Hepatocyte (in vitro differentiated cells): Measurements from ENCODE around the gene ONECUT3. TPM values are rescaled to one million over a fixed set of nuclear protein-coding genes. Genes with fewer than 3 reads are reported as not detected.

Source experiments
- DNase-seq: peaks from one replicate; pipeline ENCODE4 v3.0.0-alpha.2; 2016; ENCODE audit warnings: low spot score
- H2AFZ ChIP-seq: fragments of 200-600 bp; sonication (generic); 2 replicates; pipeline ENCODE4 v1.6.0; 2016; ENCODE audit warnings: antibody characterized with exemption, mild to moderate bottlenecking
- H3K27ac ChIP-seq: fragments of 200-600 bp; sonication (generic); 2 replicates; pipeline ENCODE4 v1.5.1; 2016; ENCODE audit warnings: mild to moderate bottlenecking
- H3K27me3 ChIP-seq: fragments of 200-600 bp; sonication (generic); 2 replicates; pipeline ENCODE4 v1.6.1; 2016
- H3K36me3 ChIP-seq: fragments of 200-600 bp; sonication (generic); replicated peaks from 2 replicates; pipeline ENCODE4 v1.5.1; 2016; ENCODE audit warnings: low read depth; ENCODE audit not compliant: insufficient read depth
- H3K4me1 ChIP-seq: fragments of 200-600 bp; sonication (generic); 2 replicates; pipeline ENCODE4 v1.5.1; 2016; ENCODE audit warnings: mild to moderate bottlenecking, moderate library complexity; ENCODE audit not compliant: insufficient read depth
- H3K4me2 ChIP-seq: fragments of 200-600 bp; sonication (generic); 2 replicates; pipeline ENCODE4 v1.6.0; 2016
- H3K4me3 ChIP-seq: fragments of 200-600 bp; sonication (generic); 2 replicates; pipeline ENCODE4 v1.5.1; 2016; ENCODE audit warnings: mild to moderate bottlenecking
- H3K79me2 ChIP-seq: fragments of 200-600 bp; sonication (generic); 2 replicates; pipeline ENCODE4 v1.6.0; 2017; ENCODE audit warnings: mild to moderate bottlenecking
- H3K9me2 ChIP-seq: fragments of 200-600 bp; sonication (generic); replicated peaks from 2 replicates; pipeline ENCODE4 v1.6.0; 2017; ENCODE audit warnings: mild to moderate bottlenecking; ENCODE audit not compliant: insufficient read depth
- H3K9me3 ChIP-seq: fragments of 200-600 bp; sonication (generic); 2 replicates; pipeline ENCODE4 v1.5.1; 2016; ENCODE audit warnings: low read depth, mild to moderate bottlenecking
- H4K20me1 ChIP-seq: fragments of 200-600 bp; sonication (generic); 2 replicates; pipeline ENCODE4 v1.6.0; 2016; ENCODE audit warnings: mild to moderate bottlenecking; ENCODE audit not compliant: insufficient read depth, poor library complexity, severe bottlenecking
- EZH2 ChIP-seq: fragments of 200-600 bp; sonication (generic); IDR thresholded peaks from 2 replicates; pipeline ENCODE4 v1.6.1; 2016; ENCODE audit warnings: antibody characterized with exemption, mild to moderate bottlenecking, borderline replicate concordance
- EZH2phosphoT487 ChIP-seq: fragments of 200-600 bp; sonication (generic); IDR thresholded peaks from one replicate; pipeline ENCODE4 v1.6.1; 2018; ENCODE audit warnings: antibody characterized with exemption, mild to moderate bottlenecking, low read depth, moderate library complexity; ENCODE audit not compliant: unreplicated experiment, severe bottlenecking
- WGBS: methylation state at CpG from one replicate; pipeline ENCODE4 v1.1.6; 2016; ENCODE audit warnings: low lambda C conversion rate; ENCODE audit errors: missing lambda C conversion rate; 5-methylcytosine and 5-hydroxymethylcytosine counted together
- polyA plus RNA-seq: library from polyadenylated mRNA; unstranded; fragments of >200 nt; fragmentation: Nextera tagmentation; extraction: Ambion mirVana; gene quantifications from 2 replicates; pipeline ENCODE4 v1.2.1, GENCODE V29; 2016
- total RNA-seq: library from RNA; depleted of rRNA; stranded (reverse); fragments of >200 nt; gene quantifications from 2 replicates; pipeline ENCODE4 v1.2.3, GENCODE V29; 2014
- TF ChIP-seq, protein P1 (sequence below): fragments of 200-600 bp; sonication (generic); IDR thresholded peaks from 2 replicates; pipeline ENCODE4 v1.5.1; 2016; ENCODE audit warnings: antibody characterized with exemption, mild to moderate bottlenecking; ENCODE audit not compliant: poor library complexity

The ONECUT3 gene
- total and polyA plus RNA-seq, 2 experiments from 2014 or later: 0.03 to 0.06 TPM

DNA sequence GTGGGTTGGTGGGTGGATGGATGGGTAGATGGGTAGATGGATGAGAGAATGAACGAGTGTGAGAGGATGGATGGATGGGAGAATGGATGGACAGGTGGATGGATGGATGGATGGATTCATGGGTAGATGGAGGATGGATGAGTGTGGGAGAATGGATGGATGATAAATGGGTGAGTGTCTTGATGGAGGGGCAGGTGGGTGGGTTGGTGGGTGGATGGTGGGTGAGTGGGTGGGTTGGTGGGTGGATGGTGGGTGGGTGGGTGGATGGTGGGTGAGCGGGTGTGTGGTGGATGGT lies 35.4 kb upstream of the ONECUT3 start:
- no peak for DNase-seq
- Histone ChIP-seq H3K4me2 (no peak overlapping the region), H3K27ac (no peak overlapping the region), H3K4me1 (no peaks in the 10 kb centered on the region), H3K9me3 (no peaks in the 10 kb centered on the region), H3K79me2 (no peaks in the 10 kb centered on the region), H4K20me1 (no peaks in the 10 kb centered on the region), H3K9me2 (no peaks in the 10 kb centered on the region), H2AFZ (no peak overlapping the region), H3K36me3 (no peaks in the 10 kb centered on the region), H3K4me3 (no peak overlapping the region), H3K27me3 (peaks cover 61% of the 10 kb centered on the region)
- TF ChIP-seq EZH2phosphoT487: no peak
- 86% methylated on average over 1 of the region's 2 CpGs for WGBS

DNA sequence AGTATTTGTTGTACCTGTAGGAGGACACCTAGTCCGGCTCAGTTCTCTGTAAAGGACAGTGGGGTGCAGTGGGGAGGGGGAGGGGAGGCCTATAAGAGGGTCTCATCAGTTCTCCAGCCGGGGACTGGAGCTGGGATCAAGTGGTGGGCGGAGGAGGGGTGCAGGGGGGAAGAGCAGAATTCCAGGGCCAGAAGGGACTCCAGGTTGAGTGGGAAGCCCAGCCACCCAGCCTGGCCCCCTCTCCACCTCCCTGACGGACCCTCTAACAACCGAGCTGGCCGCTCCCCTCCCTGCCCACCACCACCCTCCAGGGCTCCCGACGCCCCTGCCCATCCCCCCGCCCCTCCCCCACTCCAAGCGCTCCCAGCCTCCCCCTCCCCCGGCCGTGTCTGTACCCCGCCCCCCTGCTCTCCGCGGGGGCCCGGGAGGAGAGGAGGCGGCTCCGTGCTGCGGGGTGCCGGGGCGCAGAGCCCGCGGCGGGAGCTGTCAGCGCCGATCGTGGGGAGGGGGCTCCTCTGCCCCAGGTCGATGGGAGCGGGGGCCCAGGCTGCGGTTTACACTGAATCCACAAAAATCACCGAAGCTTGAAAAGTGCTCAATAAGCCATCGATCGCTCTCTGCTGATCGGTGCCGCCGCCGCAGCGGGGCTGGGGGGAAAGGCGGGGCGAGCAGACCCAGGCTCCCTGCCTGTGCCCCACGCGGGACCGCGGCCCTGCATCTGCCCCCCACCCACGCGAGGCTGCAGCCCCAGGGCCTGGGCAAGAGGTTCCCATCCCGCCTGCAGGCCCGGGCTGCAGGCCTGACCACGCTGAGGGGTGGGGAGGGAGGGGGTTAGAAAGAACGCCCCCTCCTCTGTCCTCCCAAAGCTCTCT lies 34.6 kb upstream of the ONECUT3 start:
- H3K9me2 ChIP-seq: no peaks in the 10 kb centered on the region
- TF ChIP-seq, protein P1, sequence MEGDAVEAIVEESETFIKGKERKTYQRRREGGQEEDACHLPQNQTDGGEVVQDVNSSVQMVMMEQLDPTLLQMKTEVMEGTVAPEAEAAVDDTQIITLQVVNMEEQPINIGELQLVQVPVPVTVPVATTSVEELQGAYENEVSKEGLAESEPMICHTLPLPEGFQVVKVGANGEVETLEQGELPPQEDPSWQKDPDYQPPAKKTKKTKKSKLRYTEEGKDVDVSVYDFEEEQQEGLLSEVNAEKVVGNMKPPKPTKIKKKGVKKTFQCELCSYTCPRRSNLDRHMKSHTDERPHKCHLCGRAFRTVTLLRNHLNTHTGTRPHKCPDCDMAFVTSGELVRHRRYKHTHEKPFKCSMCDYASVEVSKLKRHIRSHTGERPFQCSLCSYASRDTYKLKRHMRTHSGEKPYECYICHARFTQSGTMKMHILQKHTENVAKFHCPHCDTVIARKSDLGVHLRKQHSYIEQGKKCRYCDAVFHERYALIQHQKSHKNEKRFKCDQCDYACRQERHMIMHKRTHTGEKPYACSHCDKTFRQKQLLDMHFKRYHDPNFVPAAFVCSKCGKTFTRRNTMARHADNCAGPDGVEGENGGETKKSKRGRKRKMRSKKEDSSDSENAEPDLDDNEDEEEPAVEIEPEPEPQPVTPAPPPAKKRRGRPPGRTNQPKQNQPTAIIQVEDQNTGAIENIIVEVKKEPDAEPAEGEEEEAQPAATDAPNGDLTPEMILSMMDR: no peak
- TF ChIP-seq EZH2phosphoT487: no peak
- TF ChIP-seq EZH2: no peak
- H3K79me2 ChIP-seq: no peaks in the 10 kb centered on the region
- H3K4me1 ChIP-seq: no peaks in the 10 kb centered on the region
- H3K27ac ChIP-seq: no peak overlapping the region
- H4K20me1 ChIP-seq: no peaks in the 10 kb centered on the region
- DNase-seq: no peak
- peak overlapping the region; percentile 74 for H3K4me2 ChIP-seq
- no peak overlapping the region for H2AFZ ChIP-seq
- no peaks in the 10 kb centered on the region for H3K36me3 ChIP-seq
- peaks cover 61% of the 10 kb centered on the region for H3K27me3 ChIP-seq
- 7% methylated on average over 16 of the region's 50 CpGs for WGBS
- H3K9me3 ChIP-seq: no peaks in the 10 kb centered on the region
- no peak overlapping the region for H3K4me3 ChIP-seq

DNA sequence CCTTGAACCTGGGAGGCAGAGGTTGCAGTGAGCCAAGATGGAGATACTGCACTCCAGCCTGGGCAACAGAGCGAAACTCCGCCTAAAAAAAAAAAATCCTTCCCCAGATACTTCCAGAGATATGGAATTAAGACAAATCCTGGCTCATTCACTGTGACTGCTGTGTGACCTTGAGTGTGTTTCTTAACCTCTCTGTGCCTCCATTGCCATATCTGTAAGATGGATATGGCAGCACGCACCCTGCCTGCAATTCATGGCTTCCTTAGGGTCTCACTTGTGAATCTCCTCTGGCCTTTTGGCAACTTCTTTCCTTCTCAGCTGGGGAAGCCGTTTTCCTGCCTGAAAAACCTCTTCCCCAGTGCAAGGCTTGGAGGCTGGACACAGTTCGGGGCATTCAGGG lies 33.8 kb upstream of the ONECUT3 start:
- no peak overlapping the region for H3K4me3 ChIP-seq
- H4K20me1 ChIP-seq: no peaks in the 10 kb centered on the region
- no peaks in the 10 kb centered on the region for H3K9me3 ChIP-seq
- no peaks in the 10 kb centered on the region for H3K36me3 ChIP-seq
- H3K79me2 ChIP-seq: no peaks in the 10 kb centered on the region
- H3K9me2 ChIP-seq: no peaks in the 10 kb centered on the region
- DNase-seq: no peak
- 93% methylated on average over 5 of the region's 5 CpGs for WGBS
- no peaks in the 10 kb centered on the region for H3K4me1 ChIP-seq
- H3K27ac ChIP-seq: no peak overlapping the region
- TF ChIP-seq, protein P1: no peak
- no peak for TF ChIP-seq EZH2phosphoT487
- TF ChIP-seq EZH2: no peak
- peaks cover 61% of the 10 kb centered on the region for H3K27me3 ChIP-seq
- no peak overlapping the region for H3K4me2 ChIP-seq
- H2AFZ ChIP-seq: no peak overlapping the region

DNA sequence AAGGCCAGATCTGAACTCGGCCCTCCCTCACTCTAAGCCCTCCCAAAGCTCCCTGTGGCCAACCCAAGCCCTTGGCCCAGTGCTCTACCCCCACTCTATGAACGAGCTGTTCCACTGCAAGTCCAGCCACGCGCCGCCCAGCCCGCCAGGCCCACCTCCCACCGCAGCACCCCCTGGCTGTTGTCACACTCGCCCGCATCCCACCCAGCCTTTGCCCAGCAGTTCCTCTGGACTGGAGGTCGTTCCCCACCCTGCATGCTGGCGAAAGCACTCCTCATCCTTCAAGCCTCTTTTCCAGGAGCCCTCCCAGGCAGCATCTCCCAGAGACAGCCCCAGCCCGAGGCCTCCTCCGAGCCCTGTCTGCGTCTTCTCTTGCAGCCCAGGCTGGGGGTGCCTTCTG lies 33.1 kb upstream of the ONECUT3 start:
- no peaks in the 10 kb centered on the region for H3K79me2 ChIP-seq
- H4K20me1 ChIP-seq: no peaks in the 10 kb centered on the region
- H3K27me3 ChIP-seq: peaks cover 54% of the 10 kb centered on the region
- no peaks in the 10 kb centered on the region for H3K36me3 ChIP-seq
- H3K4me1 ChIP-seq: no peaks in the 10 kb centered on the region
- 72% methylated on average over 10 of the region's 14 CpGs for WGBS
- no peak overlapping the region for H3K4me2 ChIP-seq
- H3K4me3 ChIP-seq: no peak overlapping the region
- H2AFZ ChIP-seq: no peak overlapping the region
- H3K9me2 ChIP-seq: no peaks in the 10 kb centered on the region
- no peaks in the 10 kb centered on the region for H3K9me3 ChIP-seq
- no peak overlapping the region for H3K27ac ChIP-seq
- no peak for TF ChIP-seq EZH2
- no peak for TF ChIP-seq EZH2phosphoT487
- TF ChIP-seq, protein P1: no peak
- no peak for DNase-seq
